ENCODE data around the gene BOD1L1. TPM values are rescaled to one million over a fixed set of nuclear protein-coding genes. Genes with fewer than 3 reads are reported as not detected.
"Not testable (repeated sequence)": the region's sequence is repeated elsewhere in the genome, so short reads cannot be mapped to it uniquely, and the experiment has no call there.

The BOD1L1 gene
- total RNA-seq, 1 donor from 2014 or later, result 28.4 TPM

DNA sequence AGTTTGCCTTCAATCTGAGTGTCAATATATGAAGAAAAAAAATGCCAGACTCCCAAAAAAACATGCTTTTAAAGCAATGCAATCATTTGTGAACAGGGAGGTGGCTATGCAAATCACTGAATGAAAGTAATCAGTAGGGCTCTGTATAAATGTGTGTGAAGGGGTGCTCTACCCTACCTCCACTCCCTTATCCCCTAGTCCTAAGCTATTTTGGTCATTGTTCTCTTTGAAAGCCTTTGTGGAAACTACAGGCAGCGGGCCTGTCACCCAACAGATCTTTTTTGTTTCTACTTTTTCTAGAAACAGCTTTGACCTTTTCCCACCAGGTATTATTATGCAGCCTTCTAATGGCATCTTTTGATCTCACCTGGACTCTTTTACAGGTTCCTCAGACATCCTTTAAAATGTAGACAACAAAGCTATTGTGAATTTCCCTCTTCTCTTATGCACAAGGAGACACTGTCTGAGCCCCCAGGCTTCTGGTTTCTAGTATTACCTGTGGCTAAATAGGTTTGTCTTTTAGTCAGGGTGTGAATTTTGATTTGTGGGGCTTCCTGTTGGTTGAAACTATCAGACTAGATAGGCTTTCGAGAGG, 9.2 kb downstream of the BOD1L1 start:
- no peak for DNase-seq

DNA sequence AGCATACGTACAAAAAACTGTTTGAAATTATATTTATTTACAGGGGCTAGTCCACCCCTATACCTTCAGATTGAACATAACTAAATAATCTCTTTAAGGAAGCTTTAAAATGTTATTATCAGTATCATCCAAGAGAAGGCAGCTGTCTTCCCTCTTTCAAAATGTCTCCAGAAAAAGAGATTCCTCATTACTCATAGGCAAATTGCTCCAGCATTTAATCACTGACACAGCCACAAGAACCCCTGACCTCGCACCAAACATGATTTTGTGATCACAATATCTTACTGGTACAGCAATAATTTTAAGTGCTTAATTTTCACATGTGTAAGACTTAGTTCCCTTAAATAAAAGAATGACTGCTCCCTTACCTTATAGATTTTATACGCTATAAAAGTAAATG, 9.7 kb downstream of the BOD1L1 start:
- DNase-seq, result no peak

DNA sequence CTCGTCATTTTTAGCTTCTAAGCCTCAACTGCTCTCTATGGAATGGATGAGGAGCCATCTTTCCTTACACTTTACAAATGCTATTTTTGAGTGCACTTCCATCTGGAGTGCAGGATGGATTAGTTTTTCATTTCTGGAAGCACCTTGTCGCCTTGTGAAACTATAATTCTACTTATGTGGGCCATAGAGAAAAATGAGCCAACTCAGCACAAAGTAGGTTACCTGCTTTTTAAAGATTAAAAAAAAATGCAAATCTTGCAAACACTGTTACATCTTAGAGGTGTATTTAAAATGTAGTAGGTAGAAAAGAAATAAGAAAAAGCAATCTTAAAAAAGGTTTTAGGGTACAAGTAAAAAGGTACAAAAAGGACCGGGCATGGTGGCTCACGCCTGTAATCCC, 10.9 kb downstream of the BOD1L1 start:
- no peak for DNase-seq

DNA sequence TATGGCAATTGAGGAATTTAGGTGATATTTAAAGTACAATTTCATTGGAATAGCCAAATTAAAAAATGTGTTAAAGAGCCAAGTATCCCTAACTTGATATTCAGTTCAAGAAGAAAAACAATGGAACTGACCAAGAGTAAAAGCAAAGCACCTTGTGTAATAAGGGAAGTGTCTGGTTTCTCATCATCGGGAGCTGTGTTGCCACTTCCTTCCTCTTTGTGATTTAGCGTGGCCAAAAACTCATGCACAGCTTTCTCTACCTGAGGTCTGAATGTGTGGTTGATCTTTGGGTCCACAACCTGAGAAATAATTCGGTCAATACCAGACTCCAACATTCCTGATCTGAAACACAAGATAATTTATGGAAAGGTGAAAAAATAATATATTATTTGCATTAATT, 12.4 kb downstream of the BOD1L1 start:
- peak; percentile 23 for DNase-seq

DNA sequence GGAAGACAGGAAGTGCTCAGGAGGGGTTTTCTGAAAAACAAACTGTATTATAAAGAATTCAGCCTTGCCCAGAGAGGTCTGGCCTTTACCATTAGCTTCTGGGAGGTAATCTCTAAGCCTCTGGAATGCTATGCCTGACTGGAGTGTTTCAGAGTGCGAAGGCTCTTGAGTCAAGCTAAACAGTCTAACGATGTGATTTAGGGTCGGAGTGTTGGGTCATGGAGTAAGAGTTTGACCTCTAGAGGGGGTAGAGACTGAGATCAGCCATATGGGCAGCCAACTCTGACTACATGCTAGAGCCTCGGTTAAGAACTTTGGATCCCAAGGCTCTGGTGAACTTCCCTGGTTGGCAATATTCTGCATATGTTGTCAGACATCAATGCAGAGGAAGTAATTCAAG, 15.0 kb downstream of the BOD1L1 start:
- no peak for DNase-seq

DNA sequence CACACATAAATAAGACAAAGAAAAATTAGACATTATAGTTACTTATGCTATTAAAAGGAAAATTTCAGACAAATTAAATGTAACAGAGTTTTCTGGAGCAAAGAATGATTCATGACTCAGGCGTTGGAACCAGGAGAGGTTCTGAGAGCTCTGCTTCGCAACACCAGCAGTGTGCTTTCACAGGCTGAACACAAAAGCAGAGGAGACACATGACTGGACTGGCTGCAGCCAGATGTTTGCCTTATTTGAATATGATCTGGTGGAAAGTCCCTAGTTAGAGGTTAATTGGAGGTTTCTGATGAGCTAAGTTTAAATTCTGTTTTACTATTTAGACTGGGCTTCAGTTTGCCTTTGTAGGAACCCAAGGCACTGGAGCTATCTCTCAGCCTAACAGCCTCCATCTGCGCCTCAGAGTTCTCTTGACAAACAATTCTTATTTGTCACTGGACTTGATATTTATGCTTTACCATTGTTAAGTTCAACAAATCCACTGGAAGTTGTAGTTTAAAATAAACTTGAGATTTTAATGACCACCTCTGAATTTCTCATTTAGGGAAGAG, 16.2 kb downstream of the BOD1L1 start:
- DNase-seq, result no peak

DNA sequence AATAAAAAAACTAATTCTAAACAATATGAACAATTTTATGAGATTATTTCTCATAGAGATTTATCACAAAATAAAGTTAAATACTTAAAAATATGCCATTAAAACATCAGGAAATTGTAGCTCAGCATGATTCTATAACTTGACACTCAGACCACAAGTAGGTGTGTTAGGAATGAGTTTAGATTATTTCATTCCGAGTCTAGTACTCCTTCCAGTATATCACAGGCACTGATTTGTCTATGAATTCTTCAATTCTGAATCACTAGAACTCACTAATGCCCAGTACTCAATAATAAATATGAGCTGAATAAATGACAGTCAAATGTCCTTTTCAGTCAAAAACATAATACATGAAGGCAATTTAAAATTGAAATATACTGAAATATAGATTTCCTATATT, 22.2 kb downstream of the BOD1L1 start:
- DNase-seq, result no peak

DNA sequence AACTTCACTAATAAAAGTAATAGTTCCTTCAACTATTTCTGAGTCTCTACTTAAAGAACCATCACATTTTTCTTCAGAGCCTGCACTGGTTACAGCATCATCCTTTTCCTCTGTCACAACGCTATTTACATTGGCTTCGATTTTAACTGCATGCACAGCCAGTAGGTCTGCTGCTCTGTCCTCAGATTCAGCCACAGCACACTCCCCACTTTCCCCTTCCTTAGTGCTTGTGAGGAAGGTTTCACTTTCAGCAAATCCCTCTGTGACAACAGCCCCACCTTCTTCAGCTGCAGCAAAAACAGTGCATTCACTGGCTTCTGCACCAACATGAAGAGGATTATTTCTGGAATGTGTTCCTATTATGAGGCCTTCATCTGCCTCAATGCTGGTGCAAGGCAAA, 25.7 kb downstream of the BOD1L1 start:
- no peak for DNase-seq

DNA sequence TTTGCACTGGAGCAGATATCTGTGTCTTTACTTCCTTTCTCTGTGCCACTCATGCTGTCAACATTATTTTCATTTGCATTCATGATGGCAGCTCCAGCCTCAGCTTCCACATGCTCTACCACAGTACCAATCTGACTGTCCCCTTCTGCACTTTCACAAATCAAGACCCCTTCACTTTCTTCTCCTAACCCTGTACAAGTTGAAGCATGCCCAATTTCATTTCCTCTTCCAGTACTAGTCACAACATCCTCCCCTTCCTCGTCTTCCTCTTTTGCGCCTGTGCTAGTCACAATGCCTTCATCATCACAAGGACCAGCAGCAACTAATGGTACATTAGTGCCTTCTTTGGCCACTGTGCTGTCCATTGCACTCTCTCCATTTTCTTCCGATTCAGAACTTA, 26.5 kb downstream of the BOD1L1 start:
- no peak for DNase-seq

DNA sequence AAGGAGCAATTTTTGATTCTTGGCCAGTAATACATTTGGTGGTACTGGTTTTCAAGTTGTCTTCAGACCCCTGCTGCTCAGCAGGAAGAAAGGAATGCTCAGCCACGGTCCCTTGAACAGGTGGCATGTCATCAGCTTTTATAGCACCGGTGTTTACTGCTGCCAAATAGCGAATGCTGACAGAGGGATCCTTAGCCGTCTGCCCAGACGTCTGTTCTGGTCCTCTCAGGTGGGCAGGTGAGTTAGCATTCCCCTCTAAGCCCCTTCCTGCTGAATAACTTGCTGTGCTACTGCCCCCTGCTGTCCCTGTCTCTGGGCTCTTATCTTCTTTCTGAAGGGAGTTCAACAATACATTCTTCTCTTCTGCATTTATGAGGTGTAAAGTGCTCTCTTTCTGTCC, 28.4 kb downstream of the BOD1L1 start:
- DNase-seq, result no peak

DNA sequence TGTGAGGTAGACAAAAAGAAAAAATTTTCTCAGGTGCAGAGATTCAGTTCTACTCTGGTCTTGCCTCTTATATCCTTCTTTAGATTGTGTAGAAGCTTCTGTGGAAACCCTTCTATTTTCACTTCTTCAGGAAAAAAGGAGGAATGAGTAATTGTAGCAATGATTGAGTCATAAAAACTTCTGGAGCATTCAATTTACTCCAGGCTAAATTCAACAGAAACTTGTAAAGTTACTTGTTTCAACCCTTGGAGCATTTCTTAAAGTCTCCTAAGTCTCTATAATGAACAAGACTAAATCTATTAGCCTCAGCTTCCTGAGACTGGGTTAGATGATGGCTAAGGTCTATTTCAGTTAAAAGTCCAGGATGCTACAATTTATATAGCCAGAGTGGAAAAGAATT, 29.9 kb downstream of the BOD1L1 start:
- DNase-seq, result no peak

DNA sequence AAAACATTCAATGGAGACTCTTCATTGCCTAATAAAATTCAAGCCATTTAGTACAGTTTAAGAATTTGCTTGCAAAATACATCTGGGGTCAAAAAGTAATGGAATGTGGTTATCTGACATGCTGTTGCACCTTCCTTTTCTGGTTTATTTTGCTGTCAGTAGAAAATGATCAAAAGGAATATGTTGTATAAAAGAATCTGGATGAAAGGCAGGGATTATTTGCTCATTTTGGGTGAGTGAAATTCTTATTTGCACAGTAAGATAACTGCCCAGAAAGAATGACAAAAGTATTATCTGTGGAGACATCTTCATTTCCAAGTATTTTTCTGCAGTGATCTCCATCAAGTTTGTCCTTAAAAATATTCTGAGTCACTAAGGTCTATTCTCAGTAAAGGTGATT, 30.4 kb downstream of the BOD1L1 start:
- DNase-seq, result no peak

DNA sequence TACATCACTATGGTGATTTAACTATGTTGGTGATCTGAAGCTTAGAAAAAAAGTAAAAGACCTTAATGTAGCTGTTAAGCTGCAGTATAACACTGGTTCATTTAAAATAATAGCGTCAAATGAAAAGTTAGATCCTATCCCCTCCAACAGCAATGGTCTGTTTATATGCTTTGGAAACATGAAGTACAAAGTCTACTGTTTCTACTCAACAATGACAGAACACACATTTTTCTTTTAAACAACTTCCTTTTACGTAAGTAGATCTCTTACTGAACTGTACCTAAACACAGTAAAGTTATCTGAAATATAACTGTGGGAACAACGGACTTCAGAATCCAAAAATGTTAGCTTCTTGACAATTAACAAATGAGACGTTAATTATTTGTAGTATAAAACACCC, 35.3 kb downstream of the BOD1L1 start:
- no peak for DNase-seq

DNA sequence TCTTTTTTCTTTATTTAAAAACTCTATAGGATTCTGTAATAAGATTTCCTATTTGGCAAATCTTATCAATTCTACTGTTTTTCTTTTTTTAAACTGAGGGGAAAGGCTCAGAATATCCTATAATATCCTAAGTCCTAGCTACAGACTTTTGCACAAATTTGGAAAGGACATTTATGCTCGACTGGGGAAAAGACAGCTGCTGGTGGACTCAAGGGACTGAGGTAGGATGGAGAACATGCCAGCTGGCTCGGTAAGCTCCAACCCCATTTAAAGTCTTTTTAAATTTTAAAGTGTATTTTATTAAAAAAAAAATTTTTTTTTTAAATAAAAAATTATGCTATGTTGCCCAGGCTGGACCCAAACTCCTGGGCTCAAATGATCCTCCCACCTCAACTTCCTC, 36.8 kb downstream of the BOD1L1 start:
- DNase-seq, result no peak

DNA sequence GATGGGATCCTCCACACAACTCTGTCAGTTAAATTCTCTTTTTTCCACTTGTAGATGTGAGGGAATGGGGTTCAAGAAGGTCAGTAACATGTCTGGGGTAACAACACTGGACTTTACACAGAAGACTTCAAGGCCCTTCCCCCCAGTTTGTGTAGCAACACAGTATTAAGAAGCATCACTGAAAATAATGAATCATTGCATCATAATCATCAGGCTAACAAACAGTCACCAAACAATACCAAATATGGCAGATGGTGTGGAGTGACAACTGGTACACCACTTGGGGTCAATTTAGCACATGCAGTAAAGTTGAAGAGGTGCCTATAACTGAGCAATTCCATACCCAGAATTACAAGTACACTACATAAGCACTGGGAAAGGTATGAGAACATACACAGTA, 38.6 kb downstream of the BOD1L1 start:
- DNase-seq, result no peak

DNA sequence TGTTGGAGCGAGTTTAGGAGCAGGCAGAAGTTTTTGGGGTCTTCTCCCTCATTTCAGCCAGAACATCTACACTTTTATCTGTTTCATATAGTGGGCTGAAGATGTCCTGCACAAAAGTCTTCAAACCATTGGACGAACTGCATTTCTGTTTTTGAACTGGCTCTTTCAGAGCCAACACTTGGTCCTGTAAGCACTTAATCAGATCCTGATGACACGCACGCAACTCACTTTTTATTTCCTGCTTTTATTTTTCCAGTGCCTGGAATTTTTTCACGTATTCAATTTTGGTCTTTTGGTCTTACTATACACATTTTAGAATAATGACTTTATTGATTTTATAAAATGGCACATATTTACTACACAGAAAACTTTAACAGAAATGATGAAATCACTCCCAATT, 43.0 kb downstream of the BOD1L1 start:
- peak; percentile 47 for DNase-seq

DNA sequence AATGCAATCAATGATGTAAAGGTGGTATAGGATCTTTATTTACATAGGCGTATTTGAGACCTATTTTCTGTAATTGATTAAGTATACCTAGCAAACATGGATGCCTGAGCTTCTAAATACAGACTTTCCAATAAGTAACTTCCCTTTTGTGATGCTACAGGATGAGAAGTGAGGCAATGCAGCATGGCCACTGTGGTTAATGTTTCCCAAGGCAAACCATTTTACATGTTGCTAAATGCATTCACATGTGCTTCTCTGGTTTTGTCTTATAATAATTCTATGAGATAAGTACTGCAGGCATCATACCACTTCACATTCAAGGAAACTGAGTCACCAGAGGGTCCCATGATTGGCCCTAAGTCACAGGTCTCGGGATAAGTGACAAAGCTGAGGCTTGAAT, 47.5 kb downstream of the BOD1L1 start:
- no peak for DNase-seq

DNA sequence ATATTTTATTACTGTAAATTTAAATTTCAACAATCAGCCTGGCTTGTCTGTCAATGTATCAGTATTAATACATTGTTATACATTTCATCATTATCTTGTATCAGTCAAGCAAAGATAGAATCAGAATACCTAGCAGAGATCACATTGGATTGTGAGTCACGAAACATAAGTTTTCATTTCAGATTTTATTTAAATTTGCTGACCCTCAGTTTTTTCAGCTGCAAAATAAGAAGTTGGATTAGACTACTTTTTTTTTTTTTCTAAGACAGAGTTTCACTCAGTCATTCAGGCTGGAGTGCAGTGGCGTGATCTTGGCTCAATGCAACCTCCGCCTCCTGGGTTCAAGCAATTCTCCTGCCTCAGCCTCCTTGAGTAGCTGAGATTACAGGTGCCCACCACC, 49.9 kb downstream of the BOD1L1 start:
- no peak for DNase-seq

DNA sequence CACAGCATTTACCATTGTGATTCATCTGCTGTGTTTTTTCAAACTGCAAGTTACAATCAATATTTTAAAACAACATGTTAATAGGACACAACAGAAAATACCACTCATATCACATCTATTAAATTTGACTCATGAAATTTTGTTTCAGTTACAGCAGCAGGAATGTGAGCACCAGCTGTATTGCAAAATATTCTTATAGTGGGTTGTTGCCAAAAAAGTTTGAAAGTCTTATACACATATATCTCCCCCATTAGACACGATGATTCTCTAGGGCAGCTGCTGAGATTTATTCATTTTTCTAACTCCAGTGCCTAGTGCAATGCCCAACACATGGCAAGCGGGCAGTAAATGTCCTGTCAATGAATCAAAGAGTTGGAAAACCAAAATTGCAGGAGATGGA, 56.6 kb downstream of the BOD1L1 start:
- DNase-seq, result no peak

DNA sequence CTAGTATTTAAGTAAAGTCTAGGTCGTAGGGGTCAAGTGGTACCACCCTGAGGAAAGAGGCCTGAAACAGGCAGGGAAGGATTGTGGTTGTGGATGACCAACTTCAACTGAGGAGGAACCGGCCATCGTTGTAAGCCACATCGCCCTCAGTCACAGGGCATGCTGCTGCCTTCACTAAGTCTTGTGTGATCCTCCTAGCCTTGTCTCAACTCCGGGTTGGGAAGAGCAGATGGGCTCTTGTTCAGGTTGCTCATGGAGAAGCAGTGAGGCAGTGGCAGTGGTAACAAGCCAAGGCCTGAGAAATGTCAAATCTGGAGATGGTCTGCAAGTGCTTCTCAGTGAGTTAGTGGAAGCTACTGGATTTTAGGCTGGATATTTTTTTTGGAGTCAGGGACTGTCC, 60.4 kb downstream of the BOD1L1 start:
- DNase-seq, result no peak

DNA sequence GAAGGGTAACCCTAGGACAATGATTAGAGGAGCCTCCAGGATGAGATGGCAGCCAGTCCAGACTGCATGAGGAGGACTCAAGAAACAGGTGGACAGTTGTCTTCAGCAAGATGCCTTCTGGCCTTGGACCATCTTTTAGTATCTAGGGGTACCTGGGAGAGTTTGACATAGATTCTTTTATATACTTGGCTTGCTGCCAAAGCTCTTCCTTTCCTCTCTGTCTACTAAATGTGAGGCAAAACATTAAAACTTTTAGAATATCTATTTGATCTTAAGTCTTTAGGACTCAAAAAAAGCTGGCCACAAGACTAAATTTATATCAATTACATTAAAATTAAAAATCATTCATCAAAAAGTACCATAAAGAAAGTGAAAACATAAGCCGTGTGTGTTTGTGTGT, 64.6 kb downstream of the BOD1L1 start:
- DNase-seq, result no peak

DNA sequence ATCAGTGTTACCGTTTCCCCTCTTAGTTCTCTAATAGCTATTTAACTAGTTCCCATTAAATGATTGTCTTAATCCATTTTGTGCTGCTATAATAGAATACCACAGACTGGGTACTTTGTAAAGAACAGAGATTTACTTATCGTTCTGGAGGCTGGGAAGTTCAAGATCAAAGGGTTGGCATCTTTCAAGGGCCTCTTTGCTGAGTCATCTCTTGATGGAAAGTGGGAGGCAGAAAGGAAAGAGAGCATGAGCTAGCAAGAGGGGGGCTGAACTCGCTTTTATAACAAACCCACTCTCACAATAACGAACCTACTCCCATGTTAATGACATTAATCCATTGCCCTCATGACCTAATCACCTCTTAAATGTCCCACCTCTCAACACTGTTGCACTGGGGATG, 65.9 kb downstream of the BOD1L1 start:
- DNase-seq, result no peak

DNA sequence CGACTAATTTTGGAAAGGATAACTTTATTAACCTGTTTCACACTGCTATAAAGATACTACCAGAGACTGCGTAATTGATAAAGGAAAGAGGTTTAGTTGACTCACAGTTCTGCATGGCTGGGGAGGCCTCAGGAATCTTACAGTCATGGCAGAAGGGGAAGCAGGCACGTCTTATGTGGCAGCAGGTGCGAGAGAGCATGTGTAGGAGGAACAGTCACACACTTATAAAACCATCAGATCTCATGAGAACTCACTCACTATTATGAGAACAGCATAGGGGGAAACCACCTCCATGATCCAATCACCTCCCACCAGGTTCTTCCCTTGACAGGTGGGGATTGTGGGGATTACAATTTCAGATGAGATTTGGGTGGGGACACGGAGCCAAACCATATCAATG, 67.4 kb downstream of the BOD1L1 start:
- DNase-seq, result not testable (repeated sequence)

DNA sequence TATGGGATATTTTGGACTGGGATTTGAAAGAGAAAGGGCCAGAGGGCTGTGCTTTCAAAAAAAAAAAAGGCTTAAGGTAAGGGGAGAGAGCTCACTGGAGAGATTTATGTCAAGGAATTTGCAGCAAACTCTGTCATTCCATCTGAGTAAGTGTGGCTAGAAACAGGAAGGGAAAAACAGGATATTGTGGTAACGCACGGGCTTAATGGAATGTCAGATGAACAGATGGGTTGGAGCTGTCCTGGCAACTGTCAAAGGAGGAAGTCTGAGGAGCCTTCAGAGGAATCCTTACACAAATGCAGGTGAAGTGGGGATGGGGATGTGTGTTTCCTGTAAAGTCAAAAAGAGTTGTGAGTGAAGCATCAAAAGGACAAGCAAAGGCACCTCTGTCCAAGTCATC, 68.1 kb downstream of the BOD1L1 start:
- DNase-seq, result peak; percentile 19

DNA sequence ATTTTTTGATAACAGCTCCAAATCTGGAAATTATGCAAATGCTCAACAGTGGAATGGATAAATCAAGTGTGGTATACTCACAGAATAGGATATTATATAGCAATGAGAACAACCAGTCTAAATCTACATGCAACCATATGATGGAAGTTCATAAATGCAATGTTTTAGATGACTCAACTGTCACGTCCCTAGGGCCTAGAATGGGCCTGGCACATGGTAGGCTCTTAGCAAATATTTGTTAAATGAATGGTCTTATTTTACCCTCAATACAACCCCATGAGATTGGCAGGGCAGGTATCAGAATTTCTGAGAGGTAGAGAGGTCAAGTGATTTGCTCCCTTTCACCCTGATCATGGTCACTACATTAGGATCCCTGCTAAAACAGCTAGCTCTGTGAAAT, 68.6 kb downstream of the BOD1L1 start:
- DNase-seq, result no peak
